ENCODE results near the gene BNIP3.
"Not testable (repeated sequence)": the region's sequence is repeated elsewhere in the genome, so short reads cannot be mapped to it uniquely, and the experiment has no call there.

BNIP3 gene

DNA sequence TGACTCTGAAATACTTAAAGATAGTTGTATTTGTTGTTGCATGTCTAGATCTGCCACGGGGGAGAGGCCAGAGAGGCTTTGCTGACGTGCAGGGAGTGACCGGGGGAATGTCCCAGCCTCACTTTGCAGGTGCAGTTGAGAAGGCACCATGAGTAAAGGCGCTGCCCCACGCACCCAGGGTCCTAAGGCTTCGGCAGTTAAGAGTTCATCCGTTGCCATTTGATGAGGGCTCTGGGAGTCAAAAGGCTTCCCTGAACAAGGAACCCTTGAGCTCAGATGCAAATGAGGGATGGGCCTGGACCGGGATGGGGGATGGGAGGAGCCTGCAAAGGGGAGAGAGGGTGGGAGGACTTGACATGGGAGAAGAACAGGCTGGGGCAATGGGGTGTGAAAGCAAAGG lies 60.5 kb downstream of the BNIP3 start:
- TF ChIP-seq, protein P1, sequence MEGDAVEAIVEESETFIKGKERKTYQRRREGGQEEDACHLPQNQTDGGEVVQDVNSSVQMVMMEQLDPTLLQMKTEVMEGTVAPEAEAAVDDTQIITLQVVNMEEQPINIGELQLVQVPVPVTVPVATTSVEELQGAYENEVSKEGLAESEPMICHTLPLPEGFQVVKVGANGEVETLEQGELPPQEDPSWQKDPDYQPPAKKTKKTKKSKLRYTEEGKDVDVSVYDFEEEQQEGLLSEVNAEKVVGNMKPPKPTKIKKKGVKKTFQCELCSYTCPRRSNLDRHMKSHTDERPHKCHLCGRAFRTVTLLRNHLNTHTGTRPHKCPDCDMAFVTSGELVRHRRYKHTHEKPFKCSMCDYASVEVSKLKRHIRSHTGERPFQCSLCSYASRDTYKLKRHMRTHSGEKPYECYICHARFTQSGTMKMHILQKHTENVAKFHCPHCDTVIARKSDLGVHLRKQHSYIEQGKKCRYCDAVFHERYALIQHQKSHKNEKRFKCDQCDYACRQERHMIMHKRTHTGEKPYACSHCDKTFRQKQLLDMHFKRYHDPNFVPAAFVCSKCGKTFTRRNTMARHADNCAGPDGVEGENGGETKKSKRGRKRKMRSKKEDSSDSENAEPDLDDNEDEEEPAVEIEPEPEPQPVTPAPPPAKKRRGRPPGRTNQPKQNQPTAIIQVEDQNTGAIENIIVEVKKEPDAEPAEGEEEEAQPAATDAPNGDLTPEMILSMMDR (IDR thresholded peaks at IDR 0.05; ENCODE audit: extremely low read depth, missing control alignments): no peak
- DNase-seq (ENCODE audit: low spot score): peak; percentile 62

DNA sequence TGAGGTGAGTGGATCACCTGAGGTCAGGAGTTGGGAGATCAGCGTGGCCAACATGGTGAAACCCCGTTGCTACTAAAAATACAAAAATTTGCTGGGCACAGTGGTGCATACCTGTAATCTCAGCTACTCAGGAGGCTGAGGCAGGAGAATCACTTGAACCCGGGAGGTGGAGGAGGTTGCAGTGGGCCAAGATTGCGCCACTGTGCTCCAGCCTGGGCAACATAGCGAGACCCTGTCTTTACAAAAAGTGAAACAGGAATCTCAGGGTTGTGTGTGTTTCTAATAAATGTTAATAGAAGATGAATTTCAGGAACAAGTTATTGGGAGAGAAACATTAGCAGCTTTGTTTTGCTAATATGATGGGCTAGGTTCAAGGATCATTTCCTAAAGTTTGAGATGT lies 61.0 kb downstream of the BNIP3 start:
- no peak for DNase-seq (ENCODE audit: low spot score)
- TF ChIP-seq, protein P1 (IDR thresholded peaks at IDR 0.05; ENCODE audit: extremely low read depth, missing control alignments): no peak

DNA sequence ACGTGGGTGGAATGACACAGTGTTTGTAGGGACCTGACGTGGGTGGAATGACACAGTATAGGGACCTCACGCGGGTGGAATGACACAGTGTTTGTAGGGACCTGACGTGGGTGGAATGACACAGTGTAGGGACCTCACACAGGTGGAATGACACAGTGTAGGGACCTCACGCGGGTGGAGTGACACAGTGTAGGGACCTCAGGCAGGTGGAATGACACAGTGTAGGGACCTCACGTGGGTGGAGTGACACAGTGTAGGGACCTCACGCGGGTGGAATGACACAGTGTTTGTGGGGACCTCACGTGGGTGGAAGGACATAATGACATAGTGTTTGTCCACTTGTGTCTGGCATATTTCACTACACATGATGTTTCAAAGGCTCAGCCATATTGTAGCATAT lies 61.6 kb downstream of the BNIP3 start:
- TF ChIP-seq, protein P1 (IDR thresholded peaks at IDR 0.05; ENCODE audit: extremely low read depth, missing control alignments): no peak
- no peak for DNase-seq (ENCODE audit: low spot score)

DNA sequence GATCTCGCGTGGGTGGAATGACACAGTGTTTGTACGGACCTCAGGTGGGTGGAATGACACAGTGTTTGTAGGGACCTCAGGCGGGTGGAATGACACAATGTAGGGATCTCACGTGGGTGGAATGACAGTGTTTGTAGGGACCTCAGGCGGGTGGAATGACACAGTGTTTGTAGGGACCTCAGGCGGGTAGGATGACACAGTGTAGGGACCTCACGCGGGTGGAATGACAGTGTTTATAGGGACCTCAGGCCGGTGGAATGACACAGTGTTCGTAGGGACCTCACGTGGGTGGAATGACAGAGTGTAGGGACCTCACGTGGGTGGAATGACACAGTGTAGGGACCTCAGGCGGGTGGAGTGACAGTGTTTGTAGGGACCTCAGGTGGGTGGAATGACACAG lies 62.3 kb downstream of the BNIP3 start:
- not testable (repeated sequence) for DNase-seq (ENCODE audit: low spot score)

Measured in GM20000 (cell line).